Measurements from ENCODE around the gene SBF2.

The SBF2 gene

GRCh38 chr11:9740202-9740883 lies 553.7 kb downstream of the SBF2 start:
- H3K27ac ChIP-seq = peak overlapping the region; percentile 66
- TF ChIP-seq, protein P1, sequence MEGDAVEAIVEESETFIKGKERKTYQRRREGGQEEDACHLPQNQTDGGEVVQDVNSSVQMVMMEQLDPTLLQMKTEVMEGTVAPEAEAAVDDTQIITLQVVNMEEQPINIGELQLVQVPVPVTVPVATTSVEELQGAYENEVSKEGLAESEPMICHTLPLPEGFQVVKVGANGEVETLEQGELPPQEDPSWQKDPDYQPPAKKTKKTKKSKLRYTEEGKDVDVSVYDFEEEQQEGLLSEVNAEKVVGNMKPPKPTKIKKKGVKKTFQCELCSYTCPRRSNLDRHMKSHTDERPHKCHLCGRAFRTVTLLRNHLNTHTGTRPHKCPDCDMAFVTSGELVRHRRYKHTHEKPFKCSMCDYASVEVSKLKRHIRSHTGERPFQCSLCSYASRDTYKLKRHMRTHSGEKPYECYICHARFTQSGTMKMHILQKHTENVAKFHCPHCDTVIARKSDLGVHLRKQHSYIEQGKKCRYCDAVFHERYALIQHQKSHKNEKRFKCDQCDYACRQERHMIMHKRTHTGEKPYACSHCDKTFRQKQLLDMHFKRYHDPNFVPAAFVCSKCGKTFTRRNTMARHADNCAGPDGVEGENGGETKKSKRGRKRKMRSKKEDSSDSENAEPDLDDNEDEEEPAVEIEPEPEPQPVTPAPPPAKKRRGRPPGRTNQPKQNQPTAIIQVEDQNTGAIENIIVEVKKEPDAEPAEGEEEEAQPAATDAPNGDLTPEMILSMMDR (conservative IDR thresholded peaks at IDR 0.05) = no peak

DNA sequence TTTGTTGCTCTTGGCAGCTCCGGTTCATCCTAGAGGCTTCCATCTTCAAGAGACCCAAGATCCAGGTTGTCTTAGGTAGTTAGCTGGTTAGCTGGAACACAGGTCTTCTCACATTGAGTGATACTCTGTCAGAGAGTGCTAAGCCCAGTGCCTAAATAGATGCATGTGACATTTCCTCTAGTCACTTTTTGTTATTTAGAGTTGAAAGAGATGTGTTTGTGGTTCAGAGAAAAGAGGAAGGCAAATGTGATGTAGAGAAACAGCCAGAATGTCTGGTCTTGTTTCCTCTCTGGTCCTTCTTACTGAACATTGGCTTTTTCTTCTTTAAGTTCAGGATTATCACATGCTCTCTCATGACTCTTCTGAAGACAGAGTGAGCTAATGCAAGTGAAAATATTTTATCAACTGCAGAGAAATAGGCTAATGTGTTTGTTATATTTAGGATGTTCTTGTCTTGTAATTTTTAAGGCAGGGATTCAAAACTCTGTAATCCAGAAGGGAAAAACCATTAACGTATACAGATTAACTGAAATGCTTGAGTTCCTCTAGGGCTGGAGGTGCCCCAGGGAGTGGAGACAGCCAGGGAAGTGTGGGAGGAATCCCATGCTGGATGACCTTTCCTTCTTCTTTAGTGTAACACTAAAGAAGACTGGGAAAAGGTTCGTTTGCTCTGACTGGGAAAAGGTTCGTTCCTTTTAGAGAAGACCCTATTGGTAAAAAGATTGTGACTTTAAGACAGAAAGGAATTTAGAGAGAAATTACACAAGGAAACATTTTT lies 554.7 kb downstream of the SBF2 start:
- H3K27ac ChIP-seq = peak overlapping the region; percentile 66
- TF ChIP-seq, protein P1 (conservative IDR thresholded peaks at IDR 0.05) = no peak

GRCh38 chr11:9738707-9739106 lies 555.3 kb downstream of the SBF2 start:
- TF ChIP-seq, protein P1 (conservative IDR thresholded peaks at IDR 0.05) = no peak
- H3K27ac ChIP-seq = no peak overlapping the region

DNA sequence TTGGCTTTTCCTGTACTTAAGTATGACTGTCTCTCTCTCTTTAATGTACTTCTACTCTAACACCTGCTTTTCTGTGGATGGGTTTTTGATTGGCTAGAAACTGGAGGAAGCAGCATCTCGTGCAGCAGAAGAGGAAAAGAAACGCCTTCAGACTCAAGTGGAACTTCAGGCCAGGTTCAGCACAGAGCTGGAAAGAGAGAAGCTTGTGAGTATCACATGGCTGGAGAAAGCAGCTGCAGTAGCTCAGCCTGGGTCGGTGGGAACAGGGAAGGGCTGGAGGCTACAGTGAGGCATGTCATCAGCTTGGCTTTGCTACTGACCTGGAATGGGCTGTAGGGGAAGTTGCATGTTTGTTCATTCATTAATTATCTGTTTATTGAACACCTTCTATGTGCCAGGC lies 555.9 kb downstream of the SBF2 start:
- H3K27ac ChIP-seq = no peak overlapping the region
- TF ChIP-seq, protein P1 (conservative IDR thresholded peaks at IDR 0.05) = no peak

DNA sequence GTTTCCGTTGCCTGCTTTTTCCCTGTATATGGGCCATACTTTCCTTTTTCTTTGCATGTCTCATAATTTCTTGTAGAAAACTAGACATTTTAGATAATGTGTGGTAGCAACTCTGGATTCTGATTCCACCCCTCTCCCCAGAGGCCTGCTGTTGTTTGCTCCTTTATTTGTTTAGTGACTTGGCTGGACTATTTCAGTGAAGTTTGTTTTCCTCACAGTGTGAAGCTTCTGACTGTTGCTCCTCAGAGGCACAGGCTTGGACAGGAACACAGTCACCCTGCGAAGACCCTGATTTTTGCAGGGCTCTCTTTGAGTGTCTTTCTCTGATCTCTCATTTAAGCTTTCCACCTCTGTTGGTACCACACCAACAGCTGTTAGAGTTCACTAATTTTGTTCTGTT lies 557.7 kb downstream of the SBF2 start:
- TF ChIP-seq, protein P1 (conservative IDR thresholded peaks at IDR 0.05) = no peak
- no peak overlapping the region for H3K27ac ChIP-seq

- TF ChIP-seq, protein P1 (conservative IDR thresholded peaks at IDR 0.05) = no peak
- no peak overlapping the region for H3K27ac ChIP-seq
These were observed 558.1 kb downstream of the SBF2 start for GRCh38 chr11:9735919-9736318.

GRCh38 chr11:9735236-9735635 lies 558.8 kb downstream of the SBF2 start:
- H3K27ac ChIP-seq = no peak overlapping the region
- TF ChIP-seq, protein P1 (conservative IDR thresholded peaks at IDR 0.05) = no peak
